ACHN (cell line): ENCODE results near the gene FAM181A.

ENCODE experiments used
- DNase-seq: peaks from one replicate; pipeline ENCODE4 v3.0.0-alpha.2; 2015
- in situ Hi-C: cut with HindIII; loops from 2 replicates; pipeline ENCODE4 v1.10.0; 2017; ENCODE audit warnings: low sequenced_read_pairs, low pct_ligation_motif_present, low pct_unique_long_range_greater_than_20kb

Gene FAM181A

DNA sequence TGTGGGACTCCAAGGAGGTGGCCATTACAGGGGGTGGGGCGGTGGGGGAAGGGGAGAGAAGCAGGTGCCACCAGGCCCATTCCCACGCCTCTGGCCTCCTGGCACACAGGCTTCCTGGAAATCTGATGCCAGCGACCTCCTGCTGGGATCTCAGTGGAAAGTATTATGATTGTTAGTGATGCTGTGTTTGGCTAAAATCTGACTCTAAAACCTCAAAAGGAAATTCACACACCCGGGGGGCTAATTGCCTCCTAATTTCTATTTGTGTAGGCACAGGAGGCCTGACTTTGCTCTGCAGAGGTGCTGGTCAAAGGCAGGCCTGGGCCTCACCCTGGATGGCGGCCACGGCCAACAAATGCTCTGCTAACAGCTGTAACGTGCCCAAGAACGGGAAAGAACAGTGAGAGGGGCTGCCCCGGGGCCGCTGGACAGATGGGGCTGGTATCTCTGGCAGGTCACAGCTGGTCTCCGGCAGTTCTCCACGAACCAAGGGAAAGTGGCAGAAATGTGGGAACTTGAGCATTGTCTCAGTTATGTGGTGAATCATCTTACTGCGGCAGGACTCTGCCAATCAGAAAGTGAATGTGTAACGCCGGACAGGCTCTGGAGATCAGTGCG is 14.3 kb downstream of the FAM181A start:
- DNase-seq: peak; percentile 92
- in situ Hi-C loops: no loop called here

GRCh38 chr14:93943052-93943451 is 15.9 kb downstream of the FAM181A start:
- DNase-seq: peak; percentile 72
- in situ Hi-C loops: no loop called here

DNA sequence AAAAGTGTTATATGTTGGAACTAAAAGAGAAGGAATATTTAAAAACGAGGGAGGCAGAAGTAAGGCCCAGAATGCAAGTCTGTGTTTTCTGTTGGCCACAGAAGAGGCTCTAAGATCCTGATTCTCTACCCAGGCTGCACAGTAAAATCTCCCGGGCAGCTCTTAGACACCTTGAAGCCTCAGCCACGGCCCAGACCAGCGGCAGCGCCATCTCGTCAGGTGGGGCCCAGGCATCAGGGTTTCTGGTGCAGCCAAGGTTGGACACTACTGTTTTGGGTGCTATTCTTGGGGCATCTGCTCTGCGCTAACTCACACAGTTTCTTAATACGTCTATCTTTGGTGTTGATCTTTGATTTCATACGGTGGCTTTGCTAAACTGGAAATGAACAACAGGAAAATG is 16.8 kb downstream of the FAM181A start:
- no peak for DNase-seq
- in situ Hi-C loops: no loop called here

GRCh38 chr14:93944348-93945069 is 17.4 kb downstream of the FAM181A start:
- DNase-seq: no peak

GRCh38 chr14:93945070-93945399 is 17.9 kb downstream of the FAM181A start:
- no peak for DNase-seq
- in situ Hi-C loops: no loop called here

More at GRCh38 chr14:93944348-93945069, 17.4 kb downstream of the FAM181A start:
- in situ Hi-C loops: no loop called here

DNA sequence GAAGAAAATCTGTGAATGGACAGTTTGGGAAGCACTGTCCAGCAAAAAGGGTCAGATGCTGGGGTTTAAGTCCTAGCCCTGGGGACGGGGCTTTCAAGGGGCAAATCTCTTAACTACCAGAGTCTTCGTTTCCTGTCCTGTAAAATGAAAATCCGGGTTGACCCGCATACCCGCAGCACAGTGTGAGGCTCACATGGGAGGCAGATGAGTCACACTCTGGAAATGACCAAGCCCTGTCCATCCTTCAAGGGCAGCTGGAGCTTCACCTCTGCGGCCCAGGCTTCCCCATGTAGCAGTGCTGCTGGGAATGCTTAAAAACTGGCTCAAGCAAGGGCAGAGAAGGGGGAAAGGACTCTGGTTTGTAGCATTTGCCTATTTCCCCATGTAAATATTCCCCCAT is 19.0 kb downstream of the FAM181A start:
- peak; percentile 64 for DNase-seq
- in situ Hi-C loops: no loop called here

GRCh38 chr14:93946541-93947090 is 19.5 kb downstream of the FAM181A start:
- DNase-seq: no peak
- in situ Hi-C loops: no loop called here

DNA sequence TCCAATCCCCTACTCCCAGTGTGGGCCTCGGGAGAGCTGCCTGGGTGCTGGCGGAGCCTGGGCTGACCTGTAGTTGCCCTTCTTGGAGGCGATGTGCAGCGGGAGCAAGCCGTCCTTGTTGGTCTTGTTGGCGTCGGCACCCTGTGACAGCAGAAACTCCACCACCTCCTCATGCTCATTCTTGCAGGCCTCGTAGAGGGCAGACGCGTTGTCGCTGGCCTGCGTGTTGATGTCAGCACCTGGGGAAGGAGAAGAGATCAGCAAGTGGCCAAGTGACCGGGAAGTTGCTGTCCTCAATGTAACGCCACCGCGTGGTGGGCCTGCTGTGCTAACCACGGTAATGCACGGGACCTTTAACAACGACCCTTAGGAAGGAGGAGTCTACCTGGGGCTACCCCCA is 20.1 kb downstream of the FAM181A start:
- no peak for DNase-seq
- in situ Hi-C loops: no loop called here

GRCh38 chr14:93949511-93950075 is 22.4 kb downstream of the FAM181A start:
- in situ Hi-C loops: no loop called here

GRCh38 chr14:93950948-93951634 is 23.9 kb downstream of the FAM181A start:
- DNase-seq: no peak
- in situ Hi-C loops: no loop called here

More at GRCh38 chr14:93949511-93950075, 22.4 kb downstream of the FAM181A start:
- DNase-seq: no peak

DNA sequence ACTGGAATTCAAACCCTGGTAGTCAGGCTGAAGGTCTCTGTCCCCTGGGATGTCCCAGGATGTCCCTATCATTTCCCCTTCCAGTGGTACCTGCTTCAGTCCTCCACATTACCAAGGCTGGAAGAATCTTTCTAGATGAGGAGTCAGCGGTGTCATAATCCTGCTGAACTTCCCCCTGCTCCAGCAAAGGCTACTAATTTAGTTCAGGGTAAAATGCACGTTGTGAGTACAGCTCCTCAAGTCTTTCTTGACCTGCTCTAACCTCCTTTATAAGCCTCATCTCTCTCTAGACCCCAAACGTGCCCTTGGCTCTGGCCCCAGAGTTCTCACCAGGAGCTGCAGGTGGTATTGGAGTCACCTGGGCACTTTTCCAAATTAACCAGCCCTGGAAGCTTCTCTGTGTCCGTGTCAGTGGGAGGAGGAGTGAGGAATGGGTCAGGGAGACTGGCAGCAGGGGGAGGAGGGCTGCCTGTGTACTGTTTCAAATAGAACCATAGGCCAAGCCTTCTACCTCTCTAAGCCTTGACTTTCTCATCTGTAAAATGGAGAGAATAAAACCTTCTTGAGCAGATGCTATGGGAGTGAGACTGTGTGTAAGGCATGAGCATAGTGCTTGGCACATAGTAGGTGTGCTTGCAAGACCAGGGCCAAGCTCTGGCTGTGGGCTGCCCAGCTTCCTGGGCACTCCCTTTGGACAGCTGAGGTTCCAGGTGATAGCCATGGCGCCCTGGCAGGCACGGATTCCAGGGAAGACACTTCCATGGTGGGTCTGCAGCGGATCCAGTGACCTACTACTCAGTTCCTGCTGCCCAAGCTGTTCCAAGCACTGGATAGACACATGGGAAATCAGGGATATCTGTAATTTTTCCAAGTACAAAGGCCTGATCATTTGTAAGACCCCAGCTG is 24.7 kb downstream of the FAM181A start:
- in situ Hi-C loops: no loop called here
- no peak for DNase-seq

DNA sequence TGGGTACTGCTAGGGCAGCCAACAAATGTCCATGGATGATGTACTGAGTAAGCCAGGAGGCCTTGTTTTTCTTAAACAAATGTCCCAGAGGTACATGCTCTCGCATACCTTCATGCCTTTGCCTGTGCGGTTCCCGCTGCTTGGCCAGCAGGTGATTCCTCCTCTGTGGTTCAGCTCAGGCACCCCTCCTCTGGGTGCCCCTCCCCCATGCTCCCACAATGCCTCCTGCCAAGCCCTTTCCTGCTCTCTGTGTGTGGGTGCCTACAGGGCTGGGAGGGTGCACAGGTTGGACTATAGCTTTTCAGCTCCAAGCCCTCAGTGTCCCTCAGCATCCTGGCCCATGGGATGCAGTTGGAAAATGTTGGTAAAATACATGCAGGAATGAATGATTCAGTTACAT is 25.7 kb downstream of the FAM181A start:
- no peak for DNase-seq
- in situ Hi-C loops: no loop called here

- no peak for DNase-seq
- in situ Hi-C loops: no loop called here
Measured at GRCh38 chr14:93953263-93953662, 26.1 kb downstream of the FAM181A start.

DNA sequence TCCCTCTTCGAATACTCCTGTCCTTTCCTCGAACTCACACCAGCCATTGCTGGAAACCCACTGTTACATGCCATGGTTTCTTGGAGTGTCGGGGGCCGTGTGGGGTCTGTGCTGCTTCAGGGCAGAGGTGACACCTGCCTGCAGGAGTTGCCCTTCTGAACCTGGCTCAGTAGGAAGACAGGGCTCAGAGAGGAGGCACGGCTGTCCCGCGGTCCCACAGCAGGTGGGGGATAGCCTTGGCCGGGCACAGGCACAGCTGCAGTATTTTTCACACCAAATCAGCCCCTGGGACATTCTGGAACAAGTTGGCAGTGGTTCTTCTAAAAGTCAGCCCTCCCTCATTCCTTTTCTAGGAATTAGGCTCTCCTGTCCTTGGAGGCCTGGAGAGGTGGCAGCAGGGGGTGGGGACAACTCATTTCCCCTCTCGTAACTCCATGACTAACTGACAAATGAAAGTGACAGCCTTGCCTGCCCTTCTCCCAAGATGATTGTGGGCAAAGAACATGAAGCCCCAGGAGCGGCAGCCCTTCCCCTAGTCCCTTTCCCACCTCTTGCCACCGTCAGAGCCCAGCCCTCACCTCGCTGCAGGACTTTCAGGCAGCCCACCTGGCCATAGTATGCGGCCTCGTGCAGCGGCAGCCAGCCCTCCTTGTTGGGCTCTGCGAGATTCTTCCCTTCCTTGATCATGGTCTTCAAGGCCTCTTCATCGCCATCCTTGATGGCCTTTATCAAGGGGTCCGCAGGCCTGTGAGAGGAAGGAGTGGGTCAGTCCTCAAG is 26.8 kb downstream of the FAM181A start:
- in situ Hi-C loops: no loop called here
- no peak for DNase-seq

- no peak for DNase-seq
- in situ Hi-C loops: no loop called here
Measured at GRCh38 chr14:93954516-93954830, 27.3 kb downstream of the FAM181A start.

- in situ Hi-C loops: no loop called here
- DNase-seq: no peak
Measured at GRCh38 chr14:93954900-93955849, 28.0 kb downstream of the FAM181A start.
